GF-D8 (cell line): ENCODE results near the gene OR2S2.
"Not testable (repeated sequence)": the region's sequence is repeated elsewhere in the genome, so short reads cannot be mapped to it uniquely, and the experiment has no call there.

Source experiments
- DNase-seq: peaks from one replicate; lab custom pipeline; 2025; lab: John Stamatoyannopoulos, UW

The OR2S2 gene

GRCh38 chr9:35933550-35934067 is 24.3 kb downstream of the OR2S2 start:
- DNase-seq: no peak

- no peak for DNase-seq
Observed at GRCh38 chr9:35932735-35933134, 25.2 kb downstream of the OR2S2 start.

GRCh38 chr9:35930989-35931388 is 27.0 kb downstream of the OR2S2 start:
- DNase-seq: no peak

GRCh38 chr9:35930521-35930920 is 27.4 kb downstream of the OR2S2 start:
- DNase-seq: no peak

- DNase-seq: no peak
Observed at GRCh38 chr9:35929453-35929718, 28.6 kb downstream of the OR2S2 start.

- DNase-seq: no peak
Observed at GRCh38 chr9:35928591-35929452, 29.1 kb downstream of the OR2S2 start.

- DNase-seq: no peak
Observed at GRCh38 chr9:35923927-35924763, 33.8 kb downstream of the OR2S2 start.

- DNase-seq: no peak
Observed at GRCh38 chr9:35923598-35923926, 34.4 kb downstream of the OR2S2 start.

- DNase-seq: peak; percentile 47
Observed at GRCh38 chr9:35920051-35920620, 37.8 kb downstream of the OR2S2 start.

- DNase-seq: no peak
Observed at GRCh38 chr9:35919212-35920008, 38.5 kb downstream of the OR2S2 start.

GRCh38 chr9:35918780-35919179 is 39.2 kb downstream of the OR2S2 start:
- DNase-seq: no peak

- DNase-seq: no peak
Observed at GRCh38 chr9:35917261-35917660, 40.7 kb downstream of the OR2S2 start.

GRCh38 chr9:35915681-35916294 is 42.2 kb downstream of the OR2S2 start:
- no peak for DNase-seq

- DNase-seq: no peak
Observed at GRCh38 chr9:35914301-35914807, 43.6 kb downstream of the OR2S2 start.

- not testable (repeated sequence) for DNase-seq
Observed at GRCh38 chr9:35913429-35913828, 44.5 kb downstream of the OR2S2 start.

GRCh38 chr9:35912791-35913400 is 45.1 kb downstream of the OR2S2 start:
- no peak for DNase-seq

- DNase-seq: no peak
Observed at GRCh38 chr9:35911690-35912089, 46.3 kb downstream of the OR2S2 start.

GRCh38 chr9:35910613-35911359 is 47.2 kb downstream of the OR2S2 start:
- DNase-seq: no peak

- no peak for DNase-seq
Observed at GRCh38 chr9:35909687-35910612, 48.0 kb downstream of the OR2S2 start.
